Myocyte (in vitro differentiated cells): Measurements from ENCODE around the gene GMFB. TPM values are rescaled to one million over a fixed set of nuclear protein-coding genes. Genes with fewer than 3 reads are reported as not detected.

Source experiments
- DNase-seq: peaks from one replicate; pipeline ENCODE4 v3.0.0-alpha.2; 2012; ENCODE audit warnings: low read depth
- polyA plus RNA-seq: library from polyadenylated mRNA; unstranded; fragments of >200 nt; gene quantifications from one replicate; pipeline ENCODE4 v1.2.1, GENCODE V29; 2012; ENCODE audit warnings: missing spikeins
- total RNA-seq: library from RNA; depleted of rRNA; stranded (reverse); fragments of >200 nt; gene quantifications from 2 replicates; pipeline ENCODE4 v1.2.3, GENCODE V29; 2014

Gene GMFB
- 81.7 and 108 TPM in 2 replicates for total RNA-seq
- 24.5 TPM for polyA plus RNA-seq

- peak; percentile 94 for DNase-seq
Observed at GRCh38 chr14:54488646-54489317, at the start of gene GMFB. TSS of gene GMFB (minus strand) at chr14:54488980. CDS start at chr14:54488927, 53 bp downstream.

- DNase-seq = no peak
Observed at GRCh38 chr14:54538055-54538454, 49.3 kb upstream of the GMFB start.

- DNase-seq = no peak
Observed at GRCh38 chr14:54537651-54538050, 48.9 kb upstream of the GMFB start.

GRCh38 chr14:54535646-54536045 lies 46.9 kb upstream of the GMFB start:
- DNase-seq = no peak

- DNase-seq = no peak
Observed at GRCh38 chr14:54535126-54535525, 46.3 kb upstream of the GMFB start.

- DNase-seq = no peak
Observed at GRCh38 chr14:54533100-54533499, 44.3 kb upstream of the GMFB start.

- no peak for DNase-seq
Observed at GRCh38 chr14:54532111-54533012, 43.6 kb upstream of the GMFB start.

- DNase-seq = peak; percentile 16
Observed at GRCh38 chr14:54529811-54530210, 41.0 kb upstream of the GMFB start.

- DNase-seq = no peak
Observed at GRCh38 chr14:54528973-54529372, 40.2 kb upstream of the GMFB start.

- DNase-seq = no peak
Observed at GRCh38 chr14:54524410-54524809, 35.6 kb upstream of the GMFB start.

- DNase-seq = no peak
Observed at GRCh38 chr14:54516709-54517108, 27.9 kb upstream of the GMFB start.

GRCh38 chr14:54515670-54516069 lies 26.9 kb upstream of the GMFB start:
- no peak for DNase-seq

GRCh38 chr14:54512393-54512792 lies 23.6 kb upstream of the GMFB start:
- peak; percentile 61 for DNase-seq

GRCh38 chr14:54509546-54510501 lies 21.0 kb upstream of the GMFB start, which contains the start of gene CGRRF1:
TSS of gene CGRRF1 (plus strand) at chr14:54509906. CDS start at chr14:54509960, 54 bp downstream.
- peak; percentile 99 for DNase-seq

- no peak for DNase-seq
Observed at GRCh38 chr14:54503486-54503885, 14.7 kb upstream of the GMFB start.

GRCh38 chr14:54502602-54503001 lies 13.8 kb upstream of the GMFB start:
- DNase-seq = no peak

- DNase-seq = no peak
Observed at GRCh38 chr14:54501480-54501879, 12.7 kb upstream of the GMFB start.

GRCh38 chr14:54500744-54501143 lies 12.0 kb upstream of the GMFB start:
- no peak for DNase-seq

GRCh38 chr14:54498579-54498978 lies 9.8 kb upstream of the GMFB start:
- DNase-seq = no peak

GRCh38 chr14:54498095-54498531 lies 9.3 kb upstream of the GMFB start:
- DNase-seq = no peak

- DNase-seq = no peak
Observed at GRCh38 chr14:54497224-54497623, 8.4 kb upstream of the GMFB start.
